ENCODE data around the gene PDS5A.

GRCh38 chr4:39840027-39840426 is 137.7 kb downstream of the PDS5A start:
- no peak for TF ChIP-seq SIN3A (IDR thresholded peaks at IDR 0.05; ENCODE audit: borderline replicate concordance, insufficient read depth, low read length)
- TF ChIP-seq REST (IDR thresholded peaks at IDR 0.05; ENCODE audit: insufficient read depth in 1 of 2, low read depth in 2 of 2, low read length in 2 of 2) = no peak

All from PFSK-1 (cell line).